ENCODE results near the gene CA11. TPM values are rescaled to one million over a fixed set of nuclear protein-coding genes. Genes with fewer than 3 reads are reported as not detected.

The CA11 gene
- total and polyA plus RNA-seq, 2 of the 8 experiments (the other 6 are each of a cell fraction or from before 2014, with no cell fraction given) = 51.7 to 71.4 TPM

- TF ChIP-seq TCF12 (IDR thresholded peaks at IDR 0.05; ENCODE audit: low read depth, low read length) = no peak
- TF ChIP-seq ASH2L (IDR thresholded peaks at IDR 0.05; ENCODE audit: low read length) = peak; percentile 63
- TF ChIP-seq KDM1A (IDR thresholded peaks at IDR 0.05; ENCODE audit: borderline replicate concordance, low read length) = no peak
- no peak for TF ChIP-seq SP2 (IDR thresholded peaks at IDR 0.05; ENCODE audit: low read length)
- TF ChIP-seq POLR2A (IDR thresholded peaks at IDR 0.05; ENCODE audit: control extremely low read depth in 1 of 2, low read depth in 2 of 2, low read length in 2 of 2) = peak in 1 of 2 experiments; percentile 38; a peak in 2 of 3 replicates
- peak in 1 of 2 experiments; percentile 47; a peak in 2 of 4 replicates for TF ChIP-seq SIN3A (conservative IDR thresholded peaks at IDR 0.05 in 1 of 2, IDR thresholded peaks at IDR 0.05 in 1 of 2; ENCODE audit: low read depth in 1 of 2, low read length in 2 of 2)
- peak; percentile 71 for TF ChIP-seq POLR2AphosphoS5 (IDR thresholded peaks at IDR 0.05; ENCODE audit: low read depth, low read length)
- TF ChIP-seq MAX (IDR thresholded peaks at IDR 0.05) = peak; percentile 44; the same call in 1 of the 2 replicates
- TF ChIP-seq TBP (IDR thresholded peaks at IDR 0.05; ENCODE audit: low read depth, low read length) = peak; percentile 12; the same call in 1 of the 2 replicates
- 0 out of 2 replicates have a peak, but pooled peaks have one; percentile 3 for TF ChIP-seq E2F6 (IDR thresholded peaks at IDR 0.05)
- TF ChIP-seq POU5F1 (IDR thresholded peaks at IDR 0.05; ENCODE audit: low read depth, low read length) = no peak
- TF ChIP-seq PHF8 (conservative IDR thresholded peaks at IDR 0.05; ENCODE audit: low read depth, low read length) = 0 out of 2 replicates have a peak, but pooled peaks have one; percentile 9
- no peak for TF ChIP-seq SUZ12 (IDR thresholded peaks at IDR 0.05; ENCODE audit: low read length)
- TF ChIP-seq ATF3 (IDR thresholded peaks at IDR 0.05; ENCODE audit: insufficient read depth, low read depth, low read length) = no peak
- no peak for TF ChIP-seq TEAD4 (IDR thresholded peaks at IDR 0.05; ENCODE audit: low read depth, low read length)
- no peak for TF ChIP-seq NANOG (IDR thresholded peaks at IDR 0.05; ENCODE audit: insufficient read depth, low read depth, low read length, poor library complexity, severe bottlenecking)
- peak; percentile 12; the same call in 1 of the 2 replicates for TF ChIP-seq USF2 (IDR thresholded peaks at IDR 0.05; ENCODE audit: low read length)
- peak; percentile 13 for TF ChIP-seq TAF7 (optimal IDR thresholded peaks at IDR 0.05; ENCODE audit: borderline replicate concordance, low read depth, low read length)
- no peak for TF ChIP-seq TAF1 (IDR thresholded peaks at IDR 0.05; ENCODE audit: low read depth, low read length)
- peak; percentile 51; the same call in 1 of the 2 replicates for TF ChIP-seq BACH1 (IDR thresholded peaks at IDR 0.05; ENCODE audit: low read length)
- TF ChIP-seq EP300 (IDR thresholded peaks at IDR 0.05; ENCODE audit: borderline replicate concordance in 1 of 2, low read depth in 2 of 2, low read length in 2 of 2) = 0 out of 3 replicates have a peak, but pooled peaks of 1 of the 2 experiments have one; percentile 5
These were observed 15.5 kb downstream of the CA11 start (continued) for GRCh38 chr19:48630296-48631063.

Data from H1 (cell line).